ENCODE data around the gene GORASP2. TPM values are rescaled to one million over a fixed set of nuclear protein-coding genes. Genes with fewer than 3 reads are reported as not detected.

Gene GORASP2
- total RNA-seq, 1 experiment from 2014 or later: 97.7 TPM

DNA sequence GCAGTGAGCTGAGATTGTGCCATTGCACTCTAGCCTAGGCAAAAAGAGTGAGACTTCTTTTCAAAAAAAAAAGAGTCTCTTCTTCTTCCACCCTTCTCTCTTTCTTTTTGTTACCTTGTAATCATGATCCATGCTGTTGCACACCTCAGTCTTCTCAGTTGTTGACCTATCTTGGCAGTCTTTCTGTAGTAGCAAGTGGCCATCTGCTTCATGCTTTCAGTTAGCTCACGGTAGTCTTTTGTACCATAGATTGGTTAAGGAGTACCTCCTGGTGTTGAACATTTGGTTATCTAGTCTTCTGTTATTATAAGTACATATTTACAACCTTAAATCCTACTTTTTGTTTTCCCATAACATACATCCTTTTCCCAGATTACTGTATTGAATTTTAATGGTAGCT is 3.1 kb downstream of the GORASP2 start:
- Mint-ChIP-seq H3K4me1 (peaks cover 25 to 31% of the 10 kb centered on the region in 2 experiments), H3K27ac (no peak overlapping the region), H3K27me3 (ENCODE audit: low read depth) (no peaks in the 10 kb centered on the region), H3K9me3 (peaks cover 3 to 5% of the 10 kb centered on the region in 2 experiments; a peak in 3 of 5 replicates), H3K4me3 (no peak overlapping the region), H3K36me3 (ENCODE audit: insufficient read depth in 1 of 3, low read depth in 3 of 3) (peaks cover 0 to 26% (median 14%) of the 10 kb centered on the region in 3 experiments; a peak in 6 of 7 replicates)
- Histone ChIP-seq H4K20me1 (ENCODE audit: control insufficient read depth, insufficient read depth, insufficient read length) (no peaks in the 10 kb centered on the region), H3K14ac (ENCODE audit: insufficient read depth, low read length) (no peak overlapping the region), H4K91ac (ENCODE audit: insufficient read length, low read depth, low read length) (no peak overlapping the region), H4K5ac (ENCODE audit: insufficient read length, low read depth, low read length) (no peak overlapping the region), H3K23ac (ENCODE audit: insufficient read length, low read depth, low read length) (no peak overlapping the region), H3K56ac (ENCODE audit: insufficient read length, low read depth, low read length) (no peak overlapping the region), H3K79me2 (ENCODE audit: insufficient read depth, low read length) (peaks cover 36% of the 10 kb centered on the region; the same call in 1 of the 2 replicates), H3K18ac (ENCODE audit: insufficient read length, low read depth, low read length) (no peak overlapping the region), H3K27ac (ENCODE audit: insufficient read length, low read depth, low read length) (no peak overlapping the region), H3T11ph (ENCODE audit: low read length) (no peak overlapping the region), H2BK20ac (ENCODE audit: low read depth, low read length, poor library complexity, severe bottlenecking) (no peak overlapping the region), H2BK5ac (ENCODE audit: insufficient read length, low read length) (no peak overlapping the region), H2AFZ (ENCODE audit: low read length) (no peak overlapping the region), H2BK120ac (ENCODE audit: low read depth, low read length, poor library complexity, severe bottlenecking) (no peak overlapping the region), H3K9ac (ENCODE audit: extremely low read depth, insufficient read length, low read length) (no peak overlapping the region), H2AK5ac (ENCODE audit: insufficient read length, low read length) (no peak overlapping the region), H3K23me2 (ENCODE audit: insufficient read length, low read depth, low read length, poor library complexity, severe bottlenecking) (peaks cover 10% of the 10 kb centered on the region), H3K4me2 (ENCODE audit: insufficient read depth, insufficient read length, low read length) (no peak overlapping the region), H3K9me3 (ENCODE audit: control insufficient read depth, low read depth, low read length) (no peaks in the 10 kb centered on the region), H3K27me3 (ENCODE audit: insufficient read depth, low read length) (no peaks in the 10 kb centered on the region), H4K8ac (replicated peaks; ENCODE audit: insufficient read length, low read depth, low read length) (no peak overlapping the region), H3K79me1 (ENCODE audit: insufficient read depth, low read depth, low read length, poor library complexity, severe bottlenecking) (peaks cover 7% of the 10 kb centered on the region), H2BK12ac (ENCODE audit: insufficient read length, low read depth, low read length) (no peak overlapping the region), H3K4me1 (ENCODE audit: insufficient read depth, low read length) (peaks cover 4% of the 10 kb centered on the region; the same call in 1 of the 2 replicates), H2BK15ac (ENCODE audit: low read depth, low read length) (no peak overlapping the region), H3K4ac (ENCODE audit: low read depth, low read length) (no peak overlapping the region)
- WGBS (ENCODE audit: extremely low coverage, insufficient read length, low lambda C conversion rate): no CpG with 5 or more reads among the region's 1 CpG
- TF ChIP-seq CTCF (conservative IDR thresholded peaks at IDR 0.05): no peak
- no peak for DNase-seq

All from H9 (cell line).